Measurements from ENCODE around the gene C16orf46.
"Not testable (repeated sequence)": the region's sequence is repeated elsewhere in the genome, so short reads cannot be mapped to it uniquely, and the experiment has no call there.

GRCh38 chr16:81109274-81109673 is 32.2 kb upstream of the C16orf46 start:
- TF ChIP-seq, protein P1, sequence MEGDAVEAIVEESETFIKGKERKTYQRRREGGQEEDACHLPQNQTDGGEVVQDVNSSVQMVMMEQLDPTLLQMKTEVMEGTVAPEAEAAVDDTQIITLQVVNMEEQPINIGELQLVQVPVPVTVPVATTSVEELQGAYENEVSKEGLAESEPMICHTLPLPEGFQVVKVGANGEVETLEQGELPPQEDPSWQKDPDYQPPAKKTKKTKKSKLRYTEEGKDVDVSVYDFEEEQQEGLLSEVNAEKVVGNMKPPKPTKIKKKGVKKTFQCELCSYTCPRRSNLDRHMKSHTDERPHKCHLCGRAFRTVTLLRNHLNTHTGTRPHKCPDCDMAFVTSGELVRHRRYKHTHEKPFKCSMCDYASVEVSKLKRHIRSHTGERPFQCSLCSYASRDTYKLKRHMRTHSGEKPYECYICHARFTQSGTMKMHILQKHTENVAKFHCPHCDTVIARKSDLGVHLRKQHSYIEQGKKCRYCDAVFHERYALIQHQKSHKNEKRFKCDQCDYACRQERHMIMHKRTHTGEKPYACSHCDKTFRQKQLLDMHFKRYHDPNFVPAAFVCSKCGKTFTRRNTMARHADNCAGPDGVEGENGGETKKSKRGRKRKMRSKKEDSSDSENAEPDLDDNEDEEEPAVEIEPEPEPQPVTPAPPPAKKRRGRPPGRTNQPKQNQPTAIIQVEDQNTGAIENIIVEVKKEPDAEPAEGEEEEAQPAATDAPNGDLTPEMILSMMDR (IDR thresholded peaks at IDR 0.05) = not testable (repeated sequence)
- not testable (repeated sequence) for TF ChIP-seq POLR2A, EP300 (IDR thresholded peaks at IDR 0.05)

Measured in tibial nerve (tissue), 4 donors.